GM19397 (cell line): ENCODE results near the gene CMTM5.

ENCODE experiments used
- ATAC-seq: cut with Tn5 transposase; IDR thresholded peaks from one replicate; pipeline ENCODE4 v1.9.1; 2021; ENCODE audit warnings: mild to moderate bottlenecking, moderate library complexity; ENCODE audit not compliant: unreplicated experiment

CMTM5 gene

GRCh38 chr14:23376482-23377197 is at the start of gene CMTM5:
CMTM5 (plus strand) TSS chr14:23377046; CDS start chr14:23377252, 206 bp downstream.
- ATAC-seq, result no peak

- no peak for ATAC-seq
These were observed 48.7 kb upstream of the CMTM5 start for GRCh38 chr14:23327947-23328744.

- no peak for ATAC-seq
These were observed 41.2 kb upstream of the CMTM5 start for GRCh38 chr14:23335623-23336022.

GRCh38 chr14:23339506-23340268 is 37.2 kb upstream of the CMTM5 start:
- no peak for ATAC-seq

GRCh38 chr14:23344481-23344880 is 32.4 kb upstream of the CMTM5 start:
- no peak for ATAC-seq

- ATAC-seq, result no peak
These were observed 30.7 kb upstream of the CMTM5 start for GRCh38 chr14:23345987-23346692.

GRCh38 chr14:23346693-23347405 is 30.0 kb upstream of the CMTM5 start:
- no peak for ATAC-seq

- no peak for ATAC-seq
These were observed 29.2 kb upstream of the CMTM5 start for GRCh38 chr14:23347406-23348296.

GRCh38 chr14:23348297-23348655 is 28.6 kb upstream of the CMTM5 start:
- no peak for ATAC-seq

GRCh38 chr14:23349156-23349845 is 27.5 kb upstream of the CMTM5 start:
- no peak for ATAC-seq

GRCh38 chr14:23351681-23352505 is 25.0 kb upstream of the CMTM5 start:
- ATAC-seq, result no peak

- no peak for ATAC-seq
These were observed 24.1 kb upstream of the CMTM5 start, which contains the start of gene SLC22A17 for GRCh38 chr14:23352506-23353432. SLC22A17 (minus strand) TSS chr14:23352887.

GRCh38 chr14:23353433-23353780 is 23.4 kb upstream of the CMTM5 start:
- ATAC-seq, result no peak

- ATAC-seq, result no peak
These were observed 21.9 kb upstream of the CMTM5 start for GRCh38 chr14:23354990-23355389.

GRCh38 chr14:23355871-23356435 is 20.9 kb upstream of the CMTM5 start:
- ATAC-seq, result no peak

- no peak for ATAC-seq
These were observed 20.2 kb upstream of the CMTM5 start for GRCh38 chr14:23356662-23357061.
